ENCODE results near the gene ERCC4. TPM values are rescaled to one million over a fixed set of nuclear protein-coding genes. Genes with fewer than 3 reads are reported as not detected.
"Not testable (repeated sequence)": the region's sequence is repeated elsewhere in the genome, so short reads cannot be mapped to it uniquely, and the experiment has no call there.

The ERCC4 gene
- total and polyA plus RNA-seq, 7 donors = 2.4 to 10.8 (median 7.6) TPM

DNA sequence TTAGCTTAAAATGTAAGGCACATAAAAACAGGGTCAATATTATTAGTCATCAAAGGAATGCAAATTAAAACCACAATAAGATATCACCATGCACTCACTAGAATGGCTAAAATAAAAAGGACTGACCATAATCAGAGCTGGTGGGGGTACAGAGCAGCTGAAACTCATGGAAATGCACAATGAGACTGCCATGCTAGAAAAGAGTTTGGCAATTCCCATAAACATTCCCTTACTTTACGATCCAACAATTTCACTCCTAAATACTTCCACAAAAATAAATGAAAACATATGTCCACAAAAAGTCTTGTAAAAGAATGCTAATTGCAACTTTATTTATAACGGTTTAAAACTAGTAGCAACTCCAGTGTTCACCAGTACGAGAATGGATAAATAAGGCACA is 36.1 kb upstream of the ERCC4 start:
- intact Hi-C loops (cut with DNase I) = no loop called here
- H3K9me3 ChIP-seq = no peaks in the 10 kb centered on the region
- no peak for DNase-seq
- H3K36me3 ChIP-seq (ENCODE audit: insufficient read depth in 1 of 2, low read depth in 1 of 2) = no peaks in the 10 kb centered on the region
- no peak overlapping the region for H3K4me3 ChIP-seq
- H3K27me3 ChIP-seq (ENCODE audit: insufficient read depth in 3 of 3, low read length in 2 of 3) = peaks cover 0 to under 1% (median 0%) of the 10 kb centered on the region in 3 donors
- TF ChIP-seq, protein P1, sequence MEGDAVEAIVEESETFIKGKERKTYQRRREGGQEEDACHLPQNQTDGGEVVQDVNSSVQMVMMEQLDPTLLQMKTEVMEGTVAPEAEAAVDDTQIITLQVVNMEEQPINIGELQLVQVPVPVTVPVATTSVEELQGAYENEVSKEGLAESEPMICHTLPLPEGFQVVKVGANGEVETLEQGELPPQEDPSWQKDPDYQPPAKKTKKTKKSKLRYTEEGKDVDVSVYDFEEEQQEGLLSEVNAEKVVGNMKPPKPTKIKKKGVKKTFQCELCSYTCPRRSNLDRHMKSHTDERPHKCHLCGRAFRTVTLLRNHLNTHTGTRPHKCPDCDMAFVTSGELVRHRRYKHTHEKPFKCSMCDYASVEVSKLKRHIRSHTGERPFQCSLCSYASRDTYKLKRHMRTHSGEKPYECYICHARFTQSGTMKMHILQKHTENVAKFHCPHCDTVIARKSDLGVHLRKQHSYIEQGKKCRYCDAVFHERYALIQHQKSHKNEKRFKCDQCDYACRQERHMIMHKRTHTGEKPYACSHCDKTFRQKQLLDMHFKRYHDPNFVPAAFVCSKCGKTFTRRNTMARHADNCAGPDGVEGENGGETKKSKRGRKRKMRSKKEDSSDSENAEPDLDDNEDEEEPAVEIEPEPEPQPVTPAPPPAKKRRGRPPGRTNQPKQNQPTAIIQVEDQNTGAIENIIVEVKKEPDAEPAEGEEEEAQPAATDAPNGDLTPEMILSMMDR (IDR thresholded peaks at IDR 0.05) = no peak
- no peak overlapping the region for H3K27ac ChIP-seq
- ATAC-seq = no peak
- WGBS, 3 donors = 46 to 57% (median 50%) methylated on average over 3 of the region's 3 CpGs
- no peaks in the 10 kb centered on the region for H3K4me1 ChIP-seq

DNA sequence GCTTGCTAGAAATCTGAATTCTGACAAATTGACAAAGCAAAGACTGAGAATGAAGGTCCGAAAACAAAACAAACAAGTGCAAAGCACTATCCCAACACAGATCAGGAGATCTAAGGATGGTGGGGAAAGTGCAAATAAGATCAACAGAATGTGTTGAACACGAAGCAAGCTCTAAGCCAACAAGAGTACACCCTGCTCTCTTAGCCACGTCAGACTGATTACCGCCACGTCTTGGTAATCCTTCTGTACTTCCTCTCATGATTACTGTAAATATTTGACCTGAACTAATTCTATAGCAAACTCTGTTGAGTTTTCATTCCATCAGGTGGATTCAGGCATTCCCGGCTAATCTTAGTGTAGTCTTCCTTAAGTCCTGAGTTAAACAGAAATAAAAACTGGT is 34.3 kb upstream of the ERCC4 start:
- H3K4me3 ChIP-seq = no peak overlapping the region
- 60 to 69% (median 66%) methylated on average over 6 of the region's 6 CpGs for WGBS, 3 donors
- TF ChIP-seq, protein P1 (IDR thresholded peaks at IDR 0.05) = no peak

DNA sequence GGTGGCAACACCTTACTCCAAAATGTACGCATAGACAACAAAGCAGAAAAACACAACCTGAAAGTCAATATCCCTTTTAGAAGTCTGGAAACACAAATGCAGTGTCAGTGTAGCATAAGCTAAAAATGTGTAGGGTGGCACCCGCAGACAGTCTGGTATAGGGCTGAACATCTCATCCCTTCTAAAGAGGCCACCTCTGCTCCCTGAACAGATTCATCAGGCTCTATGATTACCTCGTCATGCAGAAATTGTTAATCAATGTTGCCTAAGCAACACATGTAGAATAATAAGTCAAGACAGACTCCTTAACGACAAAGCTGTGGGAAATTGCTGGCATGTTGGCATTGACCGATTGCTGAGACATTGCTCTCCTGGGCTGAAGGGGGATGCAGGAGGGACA is 33.3 kb upstream of the ERCC4 start:
- no peaks in the 10 kb centered on the region for H3K4me1 ChIP-seq
- intact Hi-C loops (cut with DNase I) = no loop called here
- H3K27me3 ChIP-seq (ENCODE audit: insufficient read depth in 3 of 3, low read length in 2 of 3) = no peaks in the 10 kb centered on the region
- no peak for DNase-seq
- H3K9me3 ChIP-seq = no peaks in the 10 kb centered on the region
- H3K27ac ChIP-seq = no peak overlapping the region
- H3K36me3 ChIP-seq (ENCODE audit: insufficient read depth in 1 of 2, low read depth in 1 of 2) = no peaks in the 10 kb centered on the region
- ATAC-seq = no peak
- TF ChIP-seq, protein P1 (IDR thresholded peaks at IDR 0.05) = no peak
- 85 to 86% (median 86%) methylated on average over 5 of the region's 5 CpGs for WGBS, 3 donors
- no peak overlapping the region for H3K4me3 ChIP-seq

More for the DNA sequence above, 34.3 kb upstream of the ERCC4 start:
- H3K36me3 ChIP-seq (ENCODE audit: insufficient read depth in 1 of 2, low read depth in 1 of 2) = no peaks in the 10 kb centered on the region
- intact Hi-C loops (cut with DNase I) = no loop called here
- H3K27me3 ChIP-seq (ENCODE audit: insufficient read depth in 3 of 3, low read length in 2 of 3) = no peaks in the 10 kb centered on the region
- H3K27ac ChIP-seq = no peak overlapping the region
- ATAC-seq (no peak), DNase-seq (no peak)
- H3K4me1 ChIP-seq = no peaks in the 10 kb centered on the region
- no peaks in the 10 kb centered on the region for H3K9me3 ChIP-seq

DNA sequence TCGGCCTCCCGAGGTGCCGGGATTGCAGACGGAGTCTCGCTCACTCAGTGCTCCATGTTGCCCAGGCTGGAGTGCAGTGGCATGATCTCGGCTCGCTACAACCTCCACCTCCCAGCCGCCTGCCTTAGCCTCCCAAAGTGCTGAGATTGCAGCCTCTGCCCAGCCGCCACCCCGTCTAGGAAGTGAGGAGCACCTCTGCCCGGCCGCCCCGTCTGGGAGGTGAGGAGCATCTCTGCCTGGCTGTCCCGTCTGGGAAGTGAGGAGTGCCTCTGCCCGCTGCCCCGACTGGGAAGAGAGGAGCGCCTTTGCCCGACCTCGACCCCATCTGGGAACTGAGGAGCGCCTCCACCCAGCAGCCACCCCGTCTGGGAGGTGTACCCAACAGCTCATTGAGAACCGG is 30.6 kb upstream of the ERCC4 start:
- H3K27ac ChIP-seq; H3K4me1 ChIP-seq; H3K27me3 ChIP-seq (ENCODE audit: insufficient read depth in 3 of 3, low read length in 2 of 3); H3K9me3 ChIP-seq; ATAC-seq; DNase-seq; H3K36me3 ChIP-seq (ENCODE audit: insufficient read depth in 1 of 2, low read depth in 1 of 2); intact Hi-C loops (cut with DNase I); H3K4me3 ChIP-seq: not testable (repeated sequence)
- WGBS, 3 donors = 86 to 95% (median 90%) methylated on average over 18 to 22 of the region's 22 CpGs

DNA sequence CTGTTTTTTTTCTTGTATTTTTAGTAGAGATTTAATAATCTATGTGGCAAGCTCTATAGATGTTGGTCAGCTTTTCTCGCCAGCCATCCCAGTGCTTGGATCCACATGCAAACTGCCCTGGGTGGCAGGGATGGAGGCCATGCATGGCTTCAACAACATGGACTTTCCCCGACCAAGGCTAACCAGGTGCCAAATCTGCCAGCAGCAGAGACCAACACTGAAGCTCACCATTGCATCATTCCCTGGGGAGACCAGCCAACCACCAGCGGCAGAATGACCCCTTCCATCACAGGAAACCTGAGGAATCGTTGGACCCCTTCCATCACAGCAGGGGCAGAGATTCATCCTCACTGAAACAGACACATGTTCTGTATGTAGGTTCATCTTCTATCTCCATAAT is 27.7 kb upstream of the ERCC4 start:
- peaks cover 6% of the 10 kb centered on the region for H3K4me1 ChIP-seq
- DNase-seq (no peak), ATAC-seq (peak in 3 of 4 donors; percentile 46 to 61 (median 46))
- TF ChIP-seq, protein P1 (IDR thresholded peaks at IDR 0.05) = no peak
- no peak overlapping the region for H3K4me3 ChIP-seq
- no peak overlapping the region for H3K27ac ChIP-seq
- no peaks in the 10 kb centered on the region for H3K36me3 ChIP-seq (ENCODE audit: insufficient read depth in 1 of 2, low read depth in 1 of 2)
- H3K27me3 ChIP-seq (ENCODE audit: insufficient read depth in 3 of 3, low read length in 2 of 3) = no peaks in the 10 kb centered on the region
- intact Hi-C loops (cut with DNase I) = no loop called here
- WGBS, 3 donors = 29 to 37% (median 36%) methylated on average over 4 of the region's 4 CpGs
- H3K9me3 ChIP-seq = no peaks in the 10 kb centered on the region
